ENCODE data around the gene PSPH. TPM values are rescaled to one million over a fixed set of nuclear protein-coding genes. Genes with fewer than 3 reads are reported as not detected.
"Not testable (repeated sequence)": the region's sequence is repeated elsewhere in the genome, so short reads cannot be mapped to it uniquely, and the experiment has no call there.

PSPH gene
- total and polyA plus RNA-seq, 2 donors (not counting 1 experiment from before 2014, with no cell fraction given), result 14.4 to 74.3 TPM

- no peak overlapping the region for H3K9ac ChIP-seq (ENCODE audit: insufficient read depth, low read length)
- DNase-seq (ENCODE audit: low read depth in 2 of 2), result no peak
- no peak for TF ChIP-seq EZH2 (IDR thresholded peaks at IDR 0.05; ENCODE audit: low read length, missing control alignments)
- no peak for TF ChIP-seq CTCF (conservative IDR thresholded peaks at IDR 0.05 in 1 of 2, IDR thresholded peaks at IDR 0.05 in 1 of 2; ENCODE audit: low read depth in 1 of 2, low read length in 2 of 2)
Measured at GRCh38 chr7:56023500-56023899, 27.7 kb downstream of the PSPH start.

GRCh38 chr7:56019501-56019900 lies 31.7 kb downstream of the PSPH start:
- H3K4me3 ChIP-seq (replicated peaks in 1 of 4; ENCODE audit: control extremely low read depth in 1 of 4, insufficient read depth in 1 of 4, low read depth in 3 of 4, low read length in 4 of 4), result no peak overlapping the region
- no peak overlapping the region for H3K9ac ChIP-seq (ENCODE audit: insufficient read depth, low read length)
- no peaks in the 10 kb centered on the region for H3K27me3 ChIP-seq (ENCODE audit: control insufficient read depth, insufficient read depth, low read length)
- H3K4me2 ChIP-seq (ENCODE audit: extremely low read depth, insufficient read depth, low read length), result no peak overlapping the region
- no peak for TF ChIP-seq CTCF (conservative IDR thresholded peaks at IDR 0.05 in 1 of 2, IDR thresholded peaks at IDR 0.05 in 1 of 2; ENCODE audit: low read depth in 1 of 2, low read length in 2 of 2)
- no peak for TF ChIP-seq EZH2 (IDR thresholded peaks at IDR 0.05; ENCODE audit: low read length, missing control alignments)
- H3K4me1 ChIP-seq (ENCODE audit: control insufficient read depth, extremely low read depth, insufficient read depth, low read length), result no peaks in the 10 kb centered on the region
- no peak for DNase-seq (ENCODE audit: low read depth in 2 of 2)
- no peaks in the 10 kb centered on the region for H3K79me2 ChIP-seq (ENCODE audit: control insufficient read depth, insufficient read depth, low read length)
- H4K20me1 ChIP-seq (ENCODE audit: control insufficient read depth, extremely low read depth, insufficient read depth, low read length), result no peaks in the 10 kb centered on the region
- H3K27ac ChIP-seq (ENCODE audit: insufficient read depth, low read length), result no peak overlapping the region
- H3K36me3 ChIP-seq (ENCODE audit: control insufficient read depth, insufficient read depth, low read length), result no peaks in the 10 kb centered on the region
- no peak overlapping the region for H2AFZ ChIP-seq (ENCODE audit: low read length)
- H3K9me3 ChIP-seq (ENCODE audit: control insufficient read depth, insufficient read depth, low read depth, low read length), result no peaks in the 10 kb centered on the region

More at GRCh38 chr7:56023500-56023899, 27.7 kb downstream of the PSPH start:
- no peaks in the 10 kb centered on the region for H3K36me3 ChIP-seq (ENCODE audit: control insufficient read depth, insufficient read depth, low read length)
- H3K4me1 ChIP-seq (ENCODE audit: control insufficient read depth, extremely low read depth, insufficient read depth, low read length), result no peaks in the 10 kb centered on the region
- no peaks in the 10 kb centered on the region for H3K79me2 ChIP-seq (ENCODE audit: control insufficient read depth, insufficient read depth, low read length)
- H3K4me2 ChIP-seq (ENCODE audit: extremely low read depth, insufficient read depth, low read length), result no peak overlapping the region
- H2AFZ ChIP-seq (ENCODE audit: low read length), result no peak overlapping the region
- no peak overlapping the region for H3K27ac ChIP-seq (ENCODE audit: insufficient read depth, low read length)
- no peaks in the 10 kb centered on the region for H4K20me1 ChIP-seq (ENCODE audit: control insufficient read depth, extremely low read depth, insufficient read depth, low read length)
- no peak overlapping the region for H3K4me3 ChIP-seq (replicated peaks in 1 of 4; ENCODE audit: control extremely low read depth in 1 of 4, insufficient read depth in 1 of 4, low read depth in 3 of 4, low read length in 4 of 4)
- no peaks in the 10 kb centered on the region for H3K27me3 ChIP-seq (ENCODE audit: control insufficient read depth, insufficient read depth, low read length)
- H3K9me3 ChIP-seq (ENCODE audit: control insufficient read depth, insufficient read depth, low read depth, low read length), result no peaks in the 10 kb centered on the region

DNA sequence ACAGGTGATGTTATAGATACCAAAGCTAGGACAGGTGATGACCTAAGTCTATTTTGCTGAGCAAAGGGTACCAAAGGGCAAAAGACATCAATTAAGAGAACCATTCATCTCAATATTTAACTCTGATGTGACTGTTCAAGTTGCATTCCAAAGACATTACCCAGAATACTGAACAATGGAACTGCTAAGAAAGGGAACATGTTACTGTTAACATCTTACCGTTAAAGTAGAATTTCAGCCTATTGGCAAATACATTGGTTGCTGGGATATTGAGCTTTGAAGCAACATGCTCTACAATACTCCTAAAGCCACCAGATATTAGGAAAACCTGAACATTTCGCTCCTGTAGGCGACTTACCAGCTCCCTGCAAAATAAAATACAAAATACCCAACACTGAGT lies 34.2 kb downstream of the PSPH start:
- not testable (repeated sequence) for H3K79me2 ChIP-seq (ENCODE audit: control insufficient read depth, insufficient read depth, low read length); DNase-seq (ENCODE audit: low read depth in 2 of 2); H3K4me3 ChIP-seq (replicated peaks in 1 of 4; ENCODE audit: control extremely low read depth in 1 of 4, insufficient read depth in 1 of 4, low read depth in 3 of 4, low read length in 4 of 4); H3K27me3 ChIP-seq (ENCODE audit: control insufficient read depth, insufficient read depth, low read length); H3K27ac ChIP-seq (ENCODE audit: insufficient read depth, low read length); H3K9me3 ChIP-seq (ENCODE audit: control insufficient read depth, insufficient read depth, low read depth, low read length); H3K4me1 ChIP-seq (ENCODE audit: control insufficient read depth, extremely low read depth, insufficient read depth, low read length); H3K9ac ChIP-seq (ENCODE audit: insufficient read depth, low read length); H2AFZ ChIP-seq (ENCODE audit: low read length); H3K36me3 ChIP-seq (ENCODE audit: control insufficient read depth, insufficient read depth, low read length); H4K20me1 ChIP-seq (ENCODE audit: control insufficient read depth, extremely low read depth, insufficient read depth, low read length); H3K4me2 ChIP-seq (ENCODE audit: extremely low read depth, insufficient read depth, low read length)

Measured in fibroblast of lung (primary cell).